WTC11 (cell line): ENCODE measurements around the gene LRRC34. TPM values are rescaled to one million over a fixed set of nuclear protein-coding genes. Genes with fewer than 3 reads are reported as not detected.

Experiments used
- ATAC-seq: fragments of 200-7000 bp; cut with Tn5 transposase; 2 replicates; pipeline ENCODE4 v1.10.0; 2021; ENCODE audit warnings: mild to moderate bottlenecking, moderate library complexity
- CTCF ChIA-PET: fragments of 300-600 bp; sonication (Branson Sonifier 250); formaldehyde crosslinking; loops from one replicate; lab custom pipeline; 2021; ENCODE audit warnings: antibody characterized with exemption; lab: Charles Lee
- POLR2A ChIA-PET: fragments of 350-600 bp; sonication (Branson Sonifier 250); formaldehyde crosslinking; loops from one replicate; lab custom pipeline; 2021; ENCODE audit warnings: antibody characterized with exemption; lab: Charles Lee
- DNase-seq: peaks from one replicate; pipeline ENCODE4 v3.0.0; 2021; ENCODE audit warnings: low spot score
- H3K27ac Mint-ChIP-seq: 2 replicates; pipeline ENCODE4 v1.8.0; 2021; ENCODE audit warnings: mixed read lengths
- H3K27me3 Mint-ChIP-seq: 2 replicates; pipeline ENCODE4 v1.8.0; 2021; ENCODE audit warnings: low read depth, mild to moderate bottlenecking, moderate library complexity, mixed read lengths
- H3K36me3 Mint-ChIP-seq: 2 replicates; pipeline ENCODE4 v1.8.0; 2021; ENCODE audit warnings: mixed read lengths
- H3K4me1 Mint-ChIP-seq: 2 replicates; pipeline ENCODE4 v1.8.0; 2022; ENCODE audit warnings: mixed read lengths
- H3K4me3 Mint-ChIP-seq: 2 replicates; pipeline ENCODE4 v1.8.0; 2021; ENCODE audit warnings: mild to moderate bottlenecking, moderate library complexity, mixed read lengths
- H3K9me3 Mint-ChIP-seq: 2 replicates; pipeline ENCODE4 v1.8.0; 2021; ENCODE audit warnings: mixed read lengths
- AR ChIP-seq: fragments of 250-450 bp; sonication (Bioruptor Pico); IDR thresholded peaks from 2 replicates; pipeline ENCODE4 v1.9.0; 2021; ENCODE audit warnings: mild to moderate bottlenecking
- CBFB ChIP-seq: sonication (generic); formaldehyde crosslinking; IDR thresholded peaks from 2 replicates; pipeline ENCODE4 v1.8.1; 2022; ENCODE audit warnings: mild to moderate bottlenecking, low read depth, missing genetic modification reagents
- CDX4 ChIP-seq: fragments of 250-450 bp; sonication (Bioruptor Pico); IDR thresholded peaks from 2 replicates; pipeline ENCODE4 v1.9.0; 2021; ENCODE audit warnings: moderate library complexity, mild to moderate bottlenecking, inconsistent platforms, borderline replicate concordance
- CTCF ChIP-seq: fragments of 200-600 bp; IDR thresholded peaks from 2 replicates; pipeline ENCODE4 v1.8.0; 2022; ENCODE audit warnings: antibody characterized with exemption
- FOXJ3 ChIP-seq: sonication (generic); formaldehyde crosslinking; IDR thresholded peaks from 2 replicates; pipeline ENCODE4 v1.9.0; 2021; ENCODE audit warnings: missing genetic modification reagents, mild to moderate bottlenecking, borderline replicate concordance
- FOXP1 ChIP-seq: sonication (generic); formaldehyde crosslinking; IDR thresholded peaks from 2 replicates; pipeline ENCODE4 v1.8.0; 2022; ENCODE audit warnings: missing genetic modification reagents, mild to moderate bottlenecking, moderate library complexity, borderline replicate concordance
- GTF2I ChIP-seq: fragments of 250-450 bp; sonication (Bioruptor Pico); conservative IDR thresholded peaks from 2 replicates; pipeline ENCODE4 v1.4.0; 2021; ENCODE audit warnings: mild to moderate bottlenecking
- HMGXB4 ChIP-seq: sonication (generic); formaldehyde crosslinking; IDR thresholded peaks from 2 replicates; pipeline ENCODE4 v1.8.1; 2023; ENCODE audit warnings: mild to moderate bottlenecking, moderate library complexity, missing genetic modification reagents
- IRF1 ChIP-seq: sonication (generic); formaldehyde crosslinking; IDR thresholded peaks from 2 replicates; pipeline ENCODE4 v1.8.0; 2023; ENCODE audit warnings: missing genetic modification reagents
- JUN ChIP-seq: sonication (generic); formaldehyde crosslinking; IDR thresholded peaks from 2 replicates; pipeline ENCODE4 v1.8.0; 2023; ENCODE audit warnings: mild to moderate bottlenecking, missing genetic modification reagents
- MXD4 ChIP-seq: fragments of 250-450 bp; sonication (Bioruptor Pico); IDR thresholded peaks from 2 replicates; pipeline ENCODE4 v1.8.0; 2021; ENCODE audit warnings: mild to moderate bottlenecking, moderate library complexity, borderline replicate concordance
- MYBL2 ChIP-seq: sonication (generic); formaldehyde crosslinking; IDR thresholded peaks from 2 replicates; pipeline ENCODE4 v1.8.1; 2023; ENCODE audit warnings: mild to moderate bottlenecking, moderate library complexity, missing genetic modification reagents
- NR1H2 ChIP-seq: sonication (generic); formaldehyde crosslinking; IDR thresholded peaks from 2 replicates; pipeline ENCODE4 v1.9.0; 2021; ENCODE audit warnings: mild to moderate bottlenecking, moderate library complexity, missing genetic modification reagents
- NR2C2 ChIP-seq: sonication (generic); formaldehyde crosslinking; IDR thresholded peaks from 2 replicates; pipeline ENCODE4 v1.8.0; 2022; ENCODE audit warnings: mild to moderate bottlenecking, missing genetic modification reagents
- PRRX2 ChIP-seq: fragments of 250-450 bp; sonication (Bioruptor Pico); IDR thresholded peaks from 2 replicates; pipeline ENCODE4 v1.8.0; 2021; ENCODE audit warnings: mild to moderate bottlenecking
- RORB ChIP-seq: fragments of 250-450 bp; sonication (Bioruptor Pico); IDR thresholded peaks from 2 replicates; pipeline ENCODE4 v1.9.0; 2021; ENCODE audit warnings: mild to moderate bottlenecking
- SOX15 ChIP-seq: fragments of 250-450 bp; sonication (Bioruptor Pico); IDR thresholded peaks from 2 replicates; pipeline ENCODE4 v1.9.0; 2021; ENCODE audit warnings: mild to moderate bottlenecking
- STAT6 ChIP-seq: sonication (generic); formaldehyde crosslinking; conservative IDR thresholded peaks from 2 replicates; pipeline ENCODE4 v1.8.1; 2023; ENCODE audit warnings: mild to moderate bottlenecking, low read depth, missing genetic modification reagents, moderate library complexity
- USF2 ChIP-seq: sonication (generic); formaldehyde crosslinking; IDR thresholded peaks from 2 replicates; pipeline ENCODE4 v1.8.1; 2023; ENCODE audit warnings: mild to moderate bottlenecking, missing genetic modification reagents, moderate library complexity
- ZNF416 ChIP-seq: fragments of 250-450 bp; sonication (Bioruptor Pico); IDR thresholded peaks from 2 replicates; pipeline ENCODE4 v1.9.0; 2021; ENCODE audit warnings: mild to moderate bottlenecking, inconsistent platforms
- total RNA-seq: library from RNA; stranded (reverse); gene quantifications from 3 replicates; pipeline ENCODE4 v1.2.3, GENCODE V29; 2021

Gene LRRC34
- total RNA-seq, 1 experiment from 2014 or later: 8.3 TPM

- 0 out of 2 replicates have a peak, but pooled peaks cover 3% of the 10 kb centered on the region for H3K4me1 Mint-ChIP-seq
- DNase-seq (no peak), ATAC-seq (no peak)
- H3K4me3 Mint-ChIP-seq: no peak overlapping the region
- TF ChIP-seq AR: no peak
- TF ChIP-seq HMGXB4 (CRISPR knock-in tag): no peak
- no peak for TF ChIP-seq IRF1 (CRISPR knock-in tag)
- TF ChIP-seq FOXP1: no peak
- no peak for TF ChIP-seq CTCF
- TF ChIP-seq ZNF416 (CRISPR knock-in tag): no peak
- no peak for TF ChIP-seq MYBL2
- TF ChIP-seq SOX15: no peak
- TF ChIP-seq FOXJ3 (CRISPR knock-in tag): no peak
- H3K36me3 Mint-ChIP-seq: peaks cover 3% of the 10 kb centered on the region; the same call in 1 of the 2 replicates
- no peak overlapping the region for H3K27ac Mint-ChIP-seq
- no peaks in the 10 kb centered on the region for H3K27me3 Mint-ChIP-seq
- H3K9me3 Mint-ChIP-seq: peaks cover 15% of the 10 kb centered on the region
- CTCF ChIA-PET: interaction anchor here (0.6 kb wide), 1 partner anchor 319 kb away, joined by 3 read pairs; no protein-coding TSS in a partner anchor
- POLR2A ChIA-PET: no interaction called here
Measured at GRCh38 chr3:169759256-169759655, 53.4 kb downstream of the LRRC34 start.

GRCh38 chr3:169758359-169758994, 54.2 kb downstream of the LRRC34 start:
- peaks cover 3% of the 10 kb centered on the region; the same call in 1 of the 2 replicates for H3K36me3 Mint-ChIP-seq
- POLR2A ChIA-PET: no interaction called here
- DNase-seq (no peak), ATAC-seq (no peak)
- no peaks in the 10 kb centered on the region for H3K27me3 Mint-ChIP-seq
- CTCF ChIA-PET: no interaction called here
- no peaks in the 10 kb centered on the region for H3K4me1 Mint-ChIP-seq
- H3K9me3 Mint-ChIP-seq: peaks cover 15% of the 10 kb centered on the region
- no peak for TF ChIP-seq MYBL2
- no peak for TF ChIP-seq JUN (CRISPR knock-in tag)
- TF ChIP-seq NR1H2 (CRISPR knock-in tag): no peak
- no peak for TF ChIP-seq USF2 (CRISPR knock-in tag)
- no peak for TF ChIP-seq CBFB
- no peak for TF ChIP-seq IRF1 (CRISPR knock-in tag)
- TF ChIP-seq PRRX2 (CRISPR knock-in tag): no peak
- TF ChIP-seq CDX4 (CRISPR knock-in tag): no peak
- TF ChIP-seq STAT6 (CRISPR knock-in tag): no peak
- TF ChIP-seq GTF2I (CRISPR knock-in tag): no peak
- no peak for TF ChIP-seq NR2C2 (CRISPR knock-in tag)
- TF ChIP-seq RORB: no peak
- no peak for TF ChIP-seq MXD4 (CRISPR knock-in tag)
- H3K4me3 Mint-ChIP-seq: no peak overlapping the region
- H3K27ac Mint-ChIP-seq: no peak overlapping the region
